ENCODE data around the gene LDLRAD3. TPM values are rescaled to one million over a fixed set of nuclear protein-coding genes. Genes with fewer than 3 reads are reported as not detected.

The LDLRAD3 gene
- polyA plus RNA-seq, 3 donors, result 7.3 to 14.1 (median 10.4) TPM

DNA sequence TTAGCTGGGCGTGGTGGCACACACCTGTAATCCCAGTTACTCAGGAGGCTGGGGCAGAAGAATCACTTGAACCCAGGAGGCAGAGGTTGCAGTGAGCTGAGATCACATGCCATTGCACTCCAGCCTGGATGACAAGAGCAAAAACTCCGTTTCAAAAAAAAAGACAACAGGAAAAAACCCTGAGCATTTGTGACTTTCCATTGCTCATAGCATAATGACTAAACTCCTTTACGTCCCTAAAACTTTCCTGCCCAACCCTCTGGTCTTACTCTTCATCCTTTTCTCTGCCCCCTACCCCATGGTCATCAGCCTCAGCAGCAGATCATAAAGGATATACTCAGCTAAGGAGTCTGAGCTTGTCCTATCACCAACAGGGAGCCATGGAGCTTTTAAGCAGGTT, 6.8 kb upstream of the LDLRAD3 start:
- 44% methylated on average over 2 of the region's 3 CpGs for WGBS (ENCODE audit: insufficient coverage)
- no peak overlapping the region for H3K9ac ChIP-seq (ENCODE audit: insufficient read depth, low read length, poor library complexity, severe bottlenecking)
- H3K9me3 Mint-ChIP-seq, result peaks cover 0 to 4% (median 0%) of the 10 kb centered on the region in 7 donors

DNA sequence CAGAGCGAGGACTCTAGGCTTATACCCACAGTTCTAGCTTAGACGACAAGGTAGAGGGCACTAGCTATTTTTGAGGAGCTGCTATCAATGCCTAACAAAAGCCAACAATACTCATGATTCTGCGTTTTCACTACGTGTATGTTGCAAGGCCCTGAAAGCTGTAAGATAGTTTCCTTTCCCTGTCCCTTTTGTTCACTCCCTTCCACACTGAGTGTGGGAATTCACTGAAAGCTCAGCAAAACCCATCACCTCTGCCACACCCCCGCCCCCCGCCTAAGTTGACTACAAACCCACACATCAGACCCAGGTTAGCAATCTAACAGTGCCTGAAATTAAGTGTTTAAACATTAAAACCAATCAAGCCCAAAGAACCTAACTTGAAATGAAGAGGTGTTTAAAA, 6.2 kb upstream of the LDLRAD3 start:
- Mint-ChIP-seq H3K36me3 (no peaks in the 10 kb centered on the region), H3K4me3 (peak overlapping the region in 1 of 2 donors; percentile 12), H3K27me3 (ENCODE audit: low read depth in 3 of 3) (peaks cover 2 to 10% (median 5%) of the 10 kb centered on the region in 3 donors), H3K9me3 (no peaks in the 10 kb centered on the region), H3K4me1 (peaks cover 39% of the 10 kb centered on the region), H3K27ac (peak overlapping the region in 4 of 7 donors; percentile 11 to 84 (median 56))
- peaks cover 24 to 28% of the 10 kb centered on the region in 2 donors for H3K4me1 ChIP-seq (ENCODE audit: control insufficient read depth in 1 of 2, insufficient read depth in 2 of 2, low read length in 2 of 2)
- H3K9ac ChIP-seq (ENCODE audit: insufficient read depth, low read length, poor library complexity, severe bottlenecking), result no peak overlapping the region
- H3K79me2 ChIP-seq (ENCODE audit: insufficient read depth, low read length), result no peaks in the 10 kb centered on the region
- 39% methylated on average over 3 of the region's 6 CpGs for WGBS (ENCODE audit: insufficient coverage)
- H3K4me3 ChIP-seq (replicated peaks in 1 of 3; ENCODE audit: low read depth in 2 of 3, low read length in 3 of 3), result no peak overlapping the region
- peak in 1 of 3 donors; percentile 9 for DNase-seq
- H3K4me2 ChIP-seq (replicated peaks; ENCODE audit: extremely low read depth, low read length, poor library complexity, severe bottlenecking), result no peak overlapping the region
- H3K36me3 ChIP-seq (replicated peaks in 1 of 2; ENCODE audit: control insufficient read depth in 1 of 2, insufficient read depth in 2 of 2, low read length in 2 of 2), result no peaks in the 10 kb centered on the region
- TF ChIP-seq, protein P1, sequence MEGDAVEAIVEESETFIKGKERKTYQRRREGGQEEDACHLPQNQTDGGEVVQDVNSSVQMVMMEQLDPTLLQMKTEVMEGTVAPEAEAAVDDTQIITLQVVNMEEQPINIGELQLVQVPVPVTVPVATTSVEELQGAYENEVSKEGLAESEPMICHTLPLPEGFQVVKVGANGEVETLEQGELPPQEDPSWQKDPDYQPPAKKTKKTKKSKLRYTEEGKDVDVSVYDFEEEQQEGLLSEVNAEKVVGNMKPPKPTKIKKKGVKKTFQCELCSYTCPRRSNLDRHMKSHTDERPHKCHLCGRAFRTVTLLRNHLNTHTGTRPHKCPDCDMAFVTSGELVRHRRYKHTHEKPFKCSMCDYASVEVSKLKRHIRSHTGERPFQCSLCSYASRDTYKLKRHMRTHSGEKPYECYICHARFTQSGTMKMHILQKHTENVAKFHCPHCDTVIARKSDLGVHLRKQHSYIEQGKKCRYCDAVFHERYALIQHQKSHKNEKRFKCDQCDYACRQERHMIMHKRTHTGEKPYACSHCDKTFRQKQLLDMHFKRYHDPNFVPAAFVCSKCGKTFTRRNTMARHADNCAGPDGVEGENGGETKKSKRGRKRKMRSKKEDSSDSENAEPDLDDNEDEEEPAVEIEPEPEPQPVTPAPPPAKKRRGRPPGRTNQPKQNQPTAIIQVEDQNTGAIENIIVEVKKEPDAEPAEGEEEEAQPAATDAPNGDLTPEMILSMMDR (IDR thresholded peaks at IDR 0.05), result no peak
- H4K20me1 ChIP-seq (ENCODE audit: insufficient read depth, low read length), result no peaks in the 10 kb centered on the region
- intact Hi-C loops (cut with micrococcal nuclease), result loop anchor here in 1 of 2 donors (10.0 kb wide), 1 partner anchor 217 kb away; no protein-coding TSS in a partner anchor
- no peaks in the 10 kb centered on the region for H3K27me3 ChIP-seq (ENCODE audit: control insufficient read depth in 2 of 2, insufficient read depth in 2 of 2, low read length in 2 of 2)
- H3K27ac ChIP-seq (ENCODE audit: low read depth in 1 of 2, low read length in 2 of 2), result no peak overlapping the region
- H2AFZ ChIP-seq (ENCODE audit: insufficient read depth, low read depth, low read length, poor library complexity, severe bottlenecking), result peak overlapping the region; percentile 37
- no peaks in the 10 kb centered on the region for H3K9me3 ChIP-seq (replicated peaks in 1 of 2; ENCODE audit: control insufficient read depth in 1 of 2, insufficient read depth in 1 of 2, low read length in 2 of 2)

More for the DNA sequence above, 6.8 kb upstream of the LDLRAD3 start:
- no peaks in the 10 kb centered on the region for H4K20me1 ChIP-seq (ENCODE audit: insufficient read depth, low read length)
- peak in 1 of 3 donors; percentile 25 for DNase-seq
- no peaks in the 10 kb centered on the region for H3K27me3 ChIP-seq (ENCODE audit: control insufficient read depth in 2 of 2, insufficient read depth in 2 of 2, low read length in 2 of 2)
- intact Hi-C loops (cut with micrococcal nuclease), result loop anchor here in 1 of 2 donors (10.0 kb wide), 1 partner anchor 218 kb away; no protein-coding TSS in a partner anchor
- H3K4me2 ChIP-seq (replicated peaks; ENCODE audit: extremely low read depth, low read length, poor library complexity, severe bottlenecking), result no peak overlapping the region
- H3K4me3 ChIP-seq (replicated peaks in 1 of 3; ENCODE audit: low read depth in 2 of 3, low read length in 3 of 3), result no peak overlapping the region
- peaks cover 0 to under 1% of the 10 kb centered on the region in 2 donors for H3K9me3 ChIP-seq (replicated peaks in 1 of 2; ENCODE audit: control insufficient read depth in 1 of 2, insufficient read depth in 1 of 2, low read length in 2 of 2)
- H2AFZ ChIP-seq (ENCODE audit: insufficient read depth, low read depth, low read length, poor library complexity, severe bottlenecking), result no peak overlapping the region
- Mint-ChIP-seq H3K4me1 (peaks cover 40% of the 10 kb centered on the region), H3K27me3 (ENCODE audit: low read depth in 3 of 3) (peaks cover 2 to 10% (median 5%) of the 10 kb centered on the region in 3 donors), H3K27ac (no peak overlapping the region), H3K36me3 (no peaks in the 10 kb centered on the region), H3K4me3 (no peak overlapping the region)
- no peak overlapping the region for H3K27ac ChIP-seq (ENCODE audit: low read depth in 1 of 2, low read length in 2 of 2)
- H3K79me2 ChIP-seq (ENCODE audit: insufficient read depth, low read length), result no peaks in the 10 kb centered on the region
- no peaks in the 10 kb centered on the region for H3K36me3 ChIP-seq (replicated peaks in 1 of 2; ENCODE audit: control insufficient read depth in 1 of 2, insufficient read depth in 2 of 2, low read length in 2 of 2)
- TF ChIP-seq, protein P1 (IDR thresholded peaks at IDR 0.05), result no peak
- H3K4me1 ChIP-seq (ENCODE audit: control insufficient read depth in 1 of 2, insufficient read depth in 2 of 2, low read length in 2 of 2), result peaks cover 28 to 33% of the 10 kb centered on the region in 2 donors
